Kidney (tissue), 14 donors: ENCODE measurements around the gene DUS3L. TPM values are rescaled to one million over a fixed set of nuclear protein-coding genes. Genes with fewer than 3 reads are reported as not detected.

Source experiments
- DNase-seq, 5 donors: peaks; one replicate each; pipeline ENCODE4 v3.0.0-alpha.2; 2013 to 2020
- FAIRE-seq: peaks from 2 replicates; lab custom pipeline; 2012; peaks lifted over from hg19 to GRCh38; lab: Jason Lieb, UNC
- H3K27ac ChIP-seq, 2 donors: one replicate each; pipeline ENCODE4 v1.7.0; 2013; ENCODE audit warnings: low read depth in 2 of 2, low read length in 2 of 2, inconsistent platforms in 1 of 2
- H3K27me3 ChIP-seq: one replicate; pipeline ENCODE4 v1.7.1; 2013; ENCODE audit warnings: low read length, inconsistent platforms; ENCODE audit not compliant: control insufficient read depth, insufficient read depth
- H3K36me3 ChIP-seq, 3 donors: one replicate each; pipeline versions ENCODE4 v1.7.0 to v1.7.1; 2013; ENCODE audit warnings: low read length in 3 of 3, control low read depth in 1 of 3, inconsistent platforms in 1 of 3; ENCODE audit not compliant: insufficient read depth in 3 of 3, control insufficient read depth in 2 of 3
- H3K4me1 ChIP-seq, 3 donors: one replicate each; pipeline versions ENCODE4 v1.7.0 to v1.7.1; 2013; ENCODE audit warnings: low read length in 3 of 3, inconsistent platforms in 1 of 3, low read depth in 1 of 3; ENCODE audit not compliant: control insufficient read depth in 2 of 3, insufficient read depth in 2 of 3
- H3K4me3 ChIP-seq, 3 donors: one replicate each; pipeline versions ENCODE4 v1.7.0 to v1.8.1; 2013; ENCODE audit warnings: low read length in 3 of 3, control low read depth in 1 of 3, inconsistent platforms in 1 of 3
- H3K9ac ChIP-seq, 3 donors: one replicate each; pipeline versions ENCODE4 v1.7.0 to v1.7.1; 2013; ENCODE audit warnings: low read length in 3 of 3, control low read depth in 1 of 3, inconsistent platforms in 1 of 3
- H3K9me3 ChIP-seq, 3 donors: one replicate each; pipeline versions ENCODE4 v1.7.0 to v1.7.1; 2013; ENCODE audit warnings: low read length in 3 of 3, control low read depth in 1 of 3, inconsistent platforms in 1 of 3; ENCODE audit not compliant: control insufficient read depth in 2 of 3, insufficient read depth in 1 of 3
- intact Hi-C: fragments of 100-400 bp; cut with DNase I; formaldehyde crosslinking; loops from one replicate; pipeline ENCODE4 v1.11.1; 2022
- polyA plus RNA-seq: library from polyadenylated mRNA; stranded (reverse); fragments of 350-450 nt; fragmentation: Illumina TruSeq; extraction: RNeasy Lipid Tissue Mini Kit (QIAGEN cat#74804); gene quantifications from one replicate; pipeline ENCODE4 v1.2.3, GENCODE V29; 2014; ENCODE audit warnings: low read depth, low replicate concordance; ENCODE audit not compliant: insufficient read depth
- total RNA-seq: library from RNA; stranded (reverse); fragmentation: NEBNext Ultra II Directional; extraction: Animal tissue kit (Norgen Biotek cat#: 25700); gene quantifications from one replicate; pipeline ENCODE4 v1.2.1, GENCODE V29; 2021
- TF ChIP-seq, protein P1 (sequence below): IDR thresholded peaks from 3 replicates; pipeline ENCODE4 v1.5.1; 2012; ENCODE audit warnings: mild to moderate bottlenecking, moderate library complexity, borderline replicate concordance; ENCODE audit not compliant: insufficient read depth; ENCODE audit errors: extremely low read depth
- donor health status: control.
- donor health status: control.
- donor health status: control.
- donor health status: control.
- donor health status: control.
- donor health status: DM: yes; HTN: yes; CAD: no.
- donor health status: Normal renal cell carcinoma (clear cell type).

DUS3L gene
- total and polyA plus RNA-seq, 2 donors from 2014 or later, result 18.1 to 37.6 TPM

- no peaks in the 10 kb centered on the region for H3K9me3 ChIP-seq
- peaks cover 0 to 10% (median 0%) of the 10 kb centered on the region in 3 donors for H3K4me1 ChIP-seq
- H3K27me3 ChIP-seq, result no peaks in the 10 kb centered on the region
- H3K36me3 ChIP-seq, result no peaks in the 10 kb centered on the region
- no peak overlapping the region for H3K4me3 ChIP-seq
- no peak for FAIRE-seq
- TF ChIP-seq, protein P1, sequence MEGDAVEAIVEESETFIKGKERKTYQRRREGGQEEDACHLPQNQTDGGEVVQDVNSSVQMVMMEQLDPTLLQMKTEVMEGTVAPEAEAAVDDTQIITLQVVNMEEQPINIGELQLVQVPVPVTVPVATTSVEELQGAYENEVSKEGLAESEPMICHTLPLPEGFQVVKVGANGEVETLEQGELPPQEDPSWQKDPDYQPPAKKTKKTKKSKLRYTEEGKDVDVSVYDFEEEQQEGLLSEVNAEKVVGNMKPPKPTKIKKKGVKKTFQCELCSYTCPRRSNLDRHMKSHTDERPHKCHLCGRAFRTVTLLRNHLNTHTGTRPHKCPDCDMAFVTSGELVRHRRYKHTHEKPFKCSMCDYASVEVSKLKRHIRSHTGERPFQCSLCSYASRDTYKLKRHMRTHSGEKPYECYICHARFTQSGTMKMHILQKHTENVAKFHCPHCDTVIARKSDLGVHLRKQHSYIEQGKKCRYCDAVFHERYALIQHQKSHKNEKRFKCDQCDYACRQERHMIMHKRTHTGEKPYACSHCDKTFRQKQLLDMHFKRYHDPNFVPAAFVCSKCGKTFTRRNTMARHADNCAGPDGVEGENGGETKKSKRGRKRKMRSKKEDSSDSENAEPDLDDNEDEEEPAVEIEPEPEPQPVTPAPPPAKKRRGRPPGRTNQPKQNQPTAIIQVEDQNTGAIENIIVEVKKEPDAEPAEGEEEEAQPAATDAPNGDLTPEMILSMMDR, result no peak
- H3K9ac ChIP-seq, result no peak overlapping the region
- no peak overlapping the region for H3K27ac ChIP-seq
- DNase-seq, result no peak
- intact Hi-C loops, result loop anchor here (10.0 kb wide), 1 partner anchor 91 kb away; no protein-coding TSS in a partner anchor
Measured at GRCh38 chr19:5803441-5803751, 12.4 kb upstream of the DUS3L start.

DNA sequence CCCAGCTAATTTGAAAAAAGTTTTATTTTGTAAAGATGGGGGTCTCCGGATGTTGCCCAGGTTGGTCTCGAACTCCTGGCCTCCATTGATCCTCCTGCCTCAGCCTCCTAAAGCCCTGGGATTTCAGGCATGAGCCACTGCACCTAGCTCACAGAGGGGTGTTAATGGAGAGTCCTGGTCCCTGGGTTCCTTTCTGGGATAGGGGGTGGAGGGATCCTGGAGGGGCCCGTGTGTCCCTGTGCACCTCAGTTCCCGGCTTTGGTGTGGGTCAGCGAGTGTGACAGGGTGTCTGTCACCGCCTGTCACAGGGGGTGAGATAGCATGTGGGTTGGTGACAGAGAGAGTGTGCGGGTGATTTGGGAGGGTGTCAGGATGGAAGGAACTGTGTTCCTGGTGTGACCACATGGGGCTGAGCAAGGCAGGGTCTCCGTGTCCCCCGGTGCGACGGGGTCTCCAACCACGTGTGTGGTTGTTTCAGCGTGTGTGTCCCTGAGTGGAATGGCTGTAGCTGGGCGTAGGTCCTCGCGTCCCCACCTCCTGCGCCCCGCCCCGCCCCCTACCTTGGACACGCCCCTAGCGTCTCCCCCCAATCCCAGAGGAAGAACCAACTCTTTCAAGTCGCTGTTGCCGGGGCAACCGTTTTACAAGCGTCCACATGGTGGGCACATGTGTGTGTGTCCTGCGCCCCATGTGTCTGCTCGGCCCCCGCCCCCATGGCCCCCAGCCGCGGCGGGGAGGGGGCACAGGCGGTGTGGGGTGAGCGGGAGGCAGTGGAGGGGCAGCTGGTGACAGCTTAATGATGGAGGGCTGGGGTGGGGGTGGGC is 11.0 kb upstream of the DUS3L start:
- DNase-seq (peak; percentile 73 to 92 (median 86)), FAIRE-seq (no peak)
- TF ChIP-seq, protein P1, result no peak
- Histone ChIP-seq H3K36me3 (no peaks in the 10 kb centered on the region), H3K4me3 (no peak overlapping the region), H3K27ac (no peak overlapping the region), H3K4me1 (peaks cover 0 to 10% (median 0%) of the 10 kb centered on the region in 3 donors), H3K9me3 (no peaks in the 10 kb centered on the region), H3K9ac (no peak overlapping the region), H3K27me3 (no peaks in the 10 kb centered on the region)
- intact Hi-C loops, result loop anchor here (10.0 kb wide), 1 partner anchor 93 kb away; no protein-coding TSS in a partner anchor

DNA sequence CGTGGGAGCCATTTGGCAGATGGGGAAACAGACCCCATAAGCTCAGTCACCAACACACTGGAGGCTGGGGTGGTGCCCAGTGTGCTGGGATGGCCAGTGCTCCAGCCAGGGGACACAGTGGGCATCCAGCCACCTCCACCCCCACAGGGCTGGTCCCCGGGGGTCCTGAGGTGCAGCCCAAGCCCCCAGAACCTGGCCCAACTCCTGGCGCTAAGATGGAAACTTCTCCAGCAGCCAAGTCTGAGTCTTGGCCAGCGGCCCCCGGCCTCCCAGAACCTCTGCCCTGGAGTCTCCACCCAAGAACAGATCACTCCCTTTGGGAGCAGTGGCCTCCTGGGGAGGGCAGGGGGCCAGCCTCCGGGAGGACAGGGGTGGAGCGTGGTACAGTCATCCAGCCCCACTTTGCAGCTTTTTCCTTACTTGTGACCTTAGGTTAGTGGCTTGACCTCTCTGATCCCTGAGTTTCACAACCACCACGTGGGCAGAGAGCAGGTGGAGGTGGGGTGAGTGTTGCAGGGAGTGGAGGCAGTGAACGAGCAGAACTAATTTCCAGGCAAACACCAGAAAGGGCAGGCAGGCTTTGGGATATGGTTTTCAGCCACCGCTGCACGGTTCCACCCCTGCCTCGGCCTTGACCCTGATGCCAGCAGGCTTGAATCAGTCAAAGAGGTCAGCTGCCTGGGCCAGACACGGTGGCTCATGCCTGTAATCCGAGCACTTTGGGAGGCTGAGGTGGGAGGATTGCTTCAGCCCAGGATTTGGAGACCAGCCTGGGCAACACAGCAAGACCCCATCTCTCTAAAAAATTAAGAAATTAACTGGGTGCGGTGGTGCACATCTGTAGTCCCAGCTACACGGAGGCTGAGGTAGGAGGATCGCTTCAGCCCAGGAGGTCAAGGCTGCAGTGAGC is 9.7 kb upstream of the DUS3L start:
- no peaks in the 10 kb centered on the region for H3K27me3 ChIP-seq
- H3K9ac ChIP-seq, result no peak overlapping the region
- H3K9me3 ChIP-seq, result no peaks in the 10 kb centered on the region
- FAIRE-seq (no peak), DNase-seq (no peak)
- intact Hi-C loops, result loop anchor here (10.0 kb wide), 1 partner anchor 94 kb away; no protein-coding TSS in a partner anchor
- H3K27ac ChIP-seq, result no peak overlapping the region
- no peaks in the 10 kb centered on the region for H3K36me3 ChIP-seq
- TF ChIP-seq, protein P1, result no peak
- peaks cover 0 to 10% (median 0%) of the 10 kb centered on the region in 3 donors for H3K4me1 ChIP-seq
- no peak overlapping the region for H3K4me3 ChIP-seq
